GM21526 (cell line): Measurements from ENCODE around the gene DYDC1.
"Not testable (repeated sequence)": the region's sequence is repeated elsewhere in the genome, so short reads cannot be mapped to it uniquely, and the experiment has no call there.

Source experiments
- ATAC-seq: cut with Tn5 transposase; IDR thresholded peaks from one replicate; pipeline ENCODE4 v1.9.1; 2021; ENCODE audit warnings: moderate library complexity; ENCODE audit not compliant: unreplicated experiment, low FRiP score

Gene DYDC1

DNA sequence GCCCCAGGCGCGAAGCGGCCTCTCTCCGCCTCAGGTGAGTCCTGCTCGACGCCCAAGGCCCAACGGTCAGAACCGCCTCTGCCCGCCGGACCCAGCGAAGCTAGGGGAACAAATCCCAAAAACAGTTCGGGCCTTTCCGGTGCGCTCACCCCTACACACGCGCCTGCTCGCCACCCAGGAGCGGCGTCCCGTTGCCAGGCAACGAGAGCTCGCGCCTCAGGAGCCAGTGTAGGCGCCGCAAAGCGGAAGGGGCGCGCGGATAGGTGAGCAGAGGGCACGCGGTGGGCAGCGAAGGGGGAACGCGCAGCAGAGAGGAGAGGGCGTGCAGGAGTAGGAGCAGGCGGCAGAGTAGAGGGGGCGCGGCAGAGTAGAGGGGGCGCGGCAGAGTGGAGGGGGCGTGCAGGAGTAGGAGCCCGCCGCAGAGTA lies at the start of gene DYDC1, which contains the start of gene DYDC2:
Gene DYDC1 (minus strand): TSS at position 193 of the 426 bp plus-strand sequence. CDS start 4,154 bp downstream, outside the sequence.
Gene DYDC2 (plus strand): TSS at position 219 of the 426 bp plus-strand sequence. CDS start 5,663 bp downstream, outside the sequence.
- peak; percentile 62 for ATAC-seq

DNA sequence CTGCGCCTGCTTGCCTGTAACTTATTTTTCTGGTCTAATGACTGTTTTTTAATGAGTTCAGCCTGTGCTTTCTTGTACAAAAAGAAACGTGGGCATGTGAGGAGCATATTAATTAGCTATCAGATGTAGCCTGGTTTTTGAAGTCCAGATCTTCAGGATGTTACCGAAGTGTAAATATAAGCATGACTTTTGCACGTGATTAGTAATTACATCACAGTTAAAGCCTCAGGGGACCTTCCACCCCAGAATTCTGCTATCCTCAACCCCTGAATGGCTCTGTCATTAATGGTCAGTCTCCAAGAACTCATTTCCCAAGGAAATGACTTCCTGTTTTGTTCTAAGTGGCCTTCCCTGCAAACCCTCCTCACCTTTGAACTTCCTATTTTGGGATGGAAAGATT lies 49.6 kb upstream of the DYDC1 start:
- ATAC-seq, result no peak

DNA sequence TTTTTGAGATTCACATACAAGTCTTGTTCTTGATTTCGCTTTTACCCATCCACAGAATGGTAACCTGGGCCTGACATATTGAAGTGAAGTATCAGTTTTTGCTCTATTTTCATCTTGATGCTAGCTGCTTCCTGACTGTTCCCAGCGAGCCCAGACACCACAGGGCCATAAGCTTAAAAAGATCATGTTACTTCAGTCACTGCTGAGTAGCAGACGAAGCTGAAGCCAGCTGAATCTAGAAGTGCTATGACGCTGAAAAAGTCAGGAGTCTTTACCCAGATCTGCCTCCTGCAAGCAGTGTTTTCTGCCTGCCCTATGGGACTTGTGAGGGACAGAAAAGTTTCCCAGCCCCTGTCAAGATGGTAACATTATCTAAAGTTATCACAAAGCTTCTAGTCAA lies 49.1 kb upstream of the DYDC1 start:
- no peak for ATAC-seq

DNA sequence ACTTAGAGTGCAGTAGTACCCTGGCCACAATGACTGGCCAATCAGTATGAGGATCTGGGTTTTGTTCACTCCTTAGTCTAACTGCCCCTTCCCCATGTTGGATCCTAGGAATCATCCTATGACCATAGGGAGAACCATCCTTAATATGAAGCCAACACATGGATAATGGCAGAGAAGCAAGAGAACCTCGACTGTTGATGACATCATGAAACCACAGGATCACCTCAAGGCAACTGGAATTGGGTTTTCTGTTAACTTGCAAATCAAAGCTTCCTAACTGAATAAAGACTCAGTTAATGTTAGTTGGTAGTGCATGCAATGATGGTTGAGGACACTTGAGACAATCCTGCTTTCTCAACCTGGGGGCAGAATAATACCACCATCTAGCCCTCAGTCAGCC lies 48.5 kb upstream of the DYDC1 start:
- no peak for ATAC-seq

DNA sequence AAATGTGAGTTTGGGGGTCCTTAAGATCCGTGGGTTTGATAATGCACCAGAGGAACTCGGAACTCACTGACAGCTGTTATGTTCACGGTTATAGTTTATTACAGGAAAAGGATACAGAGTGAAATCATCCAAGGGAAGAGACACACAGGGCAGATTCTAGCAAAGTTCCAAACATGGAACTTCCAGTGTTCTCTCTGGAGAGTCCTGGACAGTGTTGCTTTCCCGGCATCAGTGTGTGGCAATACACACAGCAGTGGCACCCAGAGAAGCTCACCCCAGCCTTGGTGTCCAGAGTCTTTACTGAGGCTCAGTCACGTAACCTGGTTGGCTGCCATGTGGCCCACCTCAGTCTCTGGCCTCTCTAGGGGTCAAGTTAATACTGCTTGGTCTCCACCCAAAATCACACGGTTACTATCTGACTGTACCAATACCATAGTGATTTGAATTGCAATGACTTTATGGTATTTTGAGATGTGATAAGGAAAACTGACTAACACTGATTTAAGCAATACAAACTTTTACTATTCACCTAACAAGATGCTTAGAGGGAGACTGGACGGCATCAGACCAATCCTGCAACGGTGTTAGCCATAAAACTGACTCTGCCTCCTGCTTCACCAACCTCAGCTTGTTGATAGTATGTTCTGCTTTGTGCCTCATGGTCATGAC lies 43.7 kb upstream of the DYDC1 start:
- no peak for ATAC-seq

DNA sequence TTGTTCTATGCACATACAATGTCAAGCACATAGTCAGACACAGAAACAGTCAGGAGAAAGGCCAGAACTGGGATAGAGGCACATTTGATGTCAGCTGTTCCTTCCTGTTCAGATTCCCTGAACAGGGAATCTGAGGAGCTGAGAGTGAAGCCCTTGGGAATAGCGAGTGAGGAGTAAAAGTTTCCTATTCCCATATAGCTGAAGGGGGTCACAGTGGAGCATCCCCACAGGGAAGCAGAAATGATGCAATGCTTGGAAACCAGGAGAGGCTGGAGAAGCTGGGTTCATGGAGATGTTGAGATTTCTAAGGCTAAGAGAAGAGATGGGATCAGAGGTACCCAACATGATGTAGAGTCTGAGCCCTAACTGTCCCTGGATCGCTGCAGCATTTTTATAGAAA lies 40.5 kb upstream of the DYDC1 start:
- ATAC-seq, result no peak

DNA sequence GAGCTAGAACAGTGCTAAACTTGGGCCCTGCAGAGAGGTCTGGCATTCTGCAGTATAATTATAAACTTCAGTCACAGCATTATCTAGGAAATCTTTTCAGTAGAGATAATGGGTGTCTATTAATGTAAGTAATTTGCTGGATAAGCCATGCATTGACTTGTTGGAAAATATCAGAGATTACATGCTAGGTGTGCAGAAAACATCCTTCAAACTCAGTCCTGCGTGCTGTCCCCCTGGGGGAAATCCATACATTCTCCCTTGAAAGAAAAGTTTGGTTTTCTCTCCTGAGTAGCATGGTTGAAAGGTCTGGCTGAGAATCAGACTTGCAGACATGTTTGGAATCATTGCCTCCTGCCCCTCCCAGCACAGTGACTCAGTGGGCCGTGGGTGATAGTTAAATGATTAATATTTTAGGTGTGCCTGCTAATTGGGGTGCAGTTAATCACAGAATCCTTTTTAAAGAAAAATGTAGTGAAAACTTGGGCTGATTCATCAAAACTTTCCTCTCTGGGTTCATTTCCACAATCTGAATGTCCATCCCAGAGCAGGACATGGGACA lies 37.9 kb upstream of the DYDC1 start:
- ATAC-seq, result no peak

DNA sequence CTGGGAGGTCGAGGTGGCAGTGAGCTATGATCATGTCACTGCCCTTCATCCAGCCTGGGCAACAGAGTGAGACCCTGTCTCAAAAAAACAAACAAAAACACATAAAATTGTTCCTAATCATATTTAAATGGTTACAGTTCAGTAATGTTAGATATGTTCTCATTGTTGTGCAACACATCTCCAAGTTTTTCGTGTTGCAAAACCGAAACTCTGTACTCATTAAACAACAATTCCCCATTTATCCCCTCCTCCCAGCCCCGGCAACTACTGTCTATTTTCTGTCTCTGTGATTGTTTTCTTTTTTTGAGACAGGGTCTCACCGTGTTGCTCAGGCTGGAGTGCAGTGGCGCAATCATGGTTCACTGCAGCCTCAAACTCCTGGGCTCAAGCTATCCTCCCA lies 35.7 kb upstream of the DYDC1 start:
- ATAC-seq, result no peak

DNA sequence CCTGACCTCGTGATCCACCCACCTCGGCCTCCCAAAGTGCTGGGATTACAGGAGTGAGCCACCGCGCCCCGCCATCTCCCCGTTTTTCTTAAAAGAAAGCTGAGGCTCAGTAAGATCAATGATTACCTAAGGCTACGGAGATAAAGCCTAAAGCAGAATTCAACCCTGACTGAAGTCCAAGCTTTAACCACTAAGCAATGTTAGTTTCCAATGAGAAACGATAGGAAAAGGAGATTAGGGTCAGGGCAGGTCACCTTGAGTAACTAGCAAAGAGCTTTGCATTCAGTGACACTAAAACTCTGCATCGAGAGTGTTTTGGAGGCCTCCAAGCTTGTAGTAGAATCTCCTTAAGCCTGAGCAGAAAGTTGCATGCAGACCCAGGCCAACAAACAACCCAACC lies 34.2 kb upstream of the DYDC1 start:
- ATAC-seq, result no peak

DNA sequence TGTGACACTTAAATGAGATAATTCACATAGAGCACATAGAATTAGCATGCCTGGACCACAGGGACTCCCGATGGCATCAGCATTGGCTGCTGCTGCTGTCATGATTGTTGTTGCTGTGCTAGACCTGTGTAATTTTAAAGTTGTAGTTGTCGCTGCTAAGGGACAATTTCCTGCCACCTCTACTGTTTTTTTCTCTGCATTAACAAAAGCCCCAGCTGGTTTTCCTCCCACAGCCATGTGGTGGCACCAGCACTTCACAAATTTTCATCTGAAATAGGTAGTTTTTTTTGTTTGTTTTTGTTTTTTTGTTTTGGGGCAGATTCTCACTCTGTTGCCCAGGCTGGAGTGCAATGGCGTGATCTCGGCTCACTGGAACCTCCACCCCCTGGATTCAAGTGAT lies 26.4 kb upstream of the DYDC1 start:
- ATAC-seq, result peak; percentile 75

DNA sequence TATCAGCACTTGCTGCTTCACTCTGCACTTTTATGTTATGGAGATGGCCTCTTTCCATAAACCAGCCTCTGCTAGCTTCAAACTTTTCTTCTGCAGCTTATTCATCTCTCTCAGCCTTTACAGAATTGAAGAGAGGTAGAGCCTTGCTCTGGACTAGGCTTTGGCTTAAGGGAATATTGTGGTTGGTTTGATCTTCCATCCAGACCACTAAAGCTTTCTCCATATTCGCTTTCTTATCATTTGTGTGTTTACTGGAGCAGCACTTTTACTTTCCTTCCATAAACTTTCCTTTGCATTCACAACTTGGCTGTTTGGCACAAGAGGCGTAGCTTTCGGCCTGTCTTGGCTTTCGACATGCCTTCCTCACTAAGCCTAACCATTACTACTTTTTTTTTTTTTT lies 23.6 kb upstream of the DYDC1 start:
- ATAC-seq, result no peak

DNA sequence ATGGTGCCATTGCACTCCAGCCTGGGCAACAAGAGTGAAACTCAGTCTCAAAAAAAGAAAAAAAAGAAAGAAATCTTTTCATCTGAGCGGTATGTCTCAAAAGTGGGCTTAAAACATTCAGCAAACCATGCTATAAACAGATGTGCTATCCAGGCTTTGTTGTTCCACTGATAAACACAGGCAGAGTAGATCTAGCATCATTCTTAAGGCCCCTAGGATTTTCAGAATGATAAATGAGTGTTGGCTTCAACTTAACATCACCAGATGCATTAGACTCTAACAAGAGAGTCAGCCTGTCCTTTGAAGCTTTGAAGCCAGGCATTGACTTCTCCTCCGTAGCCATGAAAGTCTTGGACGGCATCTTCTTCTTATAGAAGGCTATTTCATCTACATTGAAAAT lies 23.1 kb upstream of the DYDC1 start:
- no peak for ATAC-seq

DNA sequence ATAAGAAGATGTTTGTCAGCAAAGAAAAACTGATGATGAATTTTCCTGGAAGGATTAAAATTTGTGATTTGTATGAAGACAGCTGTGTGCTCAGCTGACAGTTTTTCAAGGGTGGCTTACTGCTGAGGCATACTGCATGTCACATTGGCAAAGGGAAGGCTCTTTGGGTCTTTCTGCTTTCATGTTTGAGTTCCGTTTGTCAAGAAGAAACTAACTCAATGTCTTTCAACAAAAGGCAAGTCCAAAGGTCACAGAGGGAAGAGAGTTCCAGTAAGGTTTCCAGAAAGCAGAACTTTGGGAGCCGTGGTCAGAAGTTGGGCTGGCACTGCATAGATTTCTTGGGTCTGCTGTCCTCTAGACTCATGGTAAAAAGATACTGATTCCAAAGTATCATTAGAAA lies 16.9 kb upstream of the DYDC1 start:
- no peak for ATAC-seq

DNA sequence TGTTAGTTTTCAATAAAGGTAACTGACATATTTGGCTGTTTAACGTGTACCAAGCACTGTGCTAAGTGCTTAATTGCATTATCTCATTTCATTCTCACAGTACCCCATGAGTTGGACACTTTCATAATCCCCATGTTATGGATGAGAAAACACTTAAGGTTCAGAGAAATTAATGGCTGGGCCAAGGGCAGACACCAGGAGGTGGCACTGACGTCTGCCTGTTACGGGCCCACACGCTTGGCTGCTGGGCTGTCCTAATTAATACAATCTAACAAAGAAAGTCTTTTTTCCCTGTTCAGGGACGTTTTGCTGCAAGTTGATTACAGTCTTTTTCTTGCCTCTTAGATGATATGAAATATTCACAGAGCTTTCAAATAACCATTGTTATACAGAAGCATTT lies 16.1 kb upstream of the DYDC1 start:
- ATAC-seq, result no peak

DNA sequence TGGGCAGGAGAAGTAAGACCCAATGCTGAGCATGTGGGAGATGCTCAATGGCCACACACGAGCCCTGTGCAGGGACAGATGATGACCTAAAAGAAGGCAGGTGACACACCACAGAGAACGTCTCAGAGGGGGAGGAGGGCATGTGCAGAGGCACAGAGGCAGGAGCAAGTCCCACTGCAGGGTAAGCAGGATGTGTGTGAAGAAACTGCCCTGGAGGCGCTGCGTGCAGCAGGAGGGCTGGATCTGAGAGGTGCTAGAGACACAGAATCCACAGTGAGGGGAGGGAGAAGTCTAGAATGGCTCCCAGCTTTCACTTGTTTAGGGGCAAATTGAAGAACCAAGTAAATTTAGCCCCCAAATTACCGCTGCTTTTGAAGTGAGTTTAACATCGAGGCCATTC lies 14.9 kb upstream of the DYDC1 start:
- ATAC-seq, result no peak

DNA sequence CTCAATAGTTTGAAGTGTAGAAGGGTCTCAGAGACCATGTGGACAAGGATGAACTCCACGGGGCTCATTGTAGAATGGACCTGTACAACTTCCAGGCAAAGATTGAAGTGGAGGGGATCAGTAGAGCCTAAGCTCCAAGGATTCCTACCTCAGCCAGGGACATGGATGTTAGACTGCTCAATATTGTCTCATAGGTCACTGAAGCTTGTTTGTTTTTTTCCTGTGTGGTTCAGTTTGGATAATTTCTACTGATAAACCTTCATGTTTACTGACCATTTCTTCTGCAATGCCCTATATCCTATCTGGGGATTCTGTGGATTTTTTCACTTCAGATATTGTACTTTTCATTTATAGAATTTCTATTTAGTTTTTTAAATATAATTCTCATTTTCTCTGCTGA lies 9.0 kb upstream of the DYDC1 start:
- no peak for ATAC-seq

DNA sequence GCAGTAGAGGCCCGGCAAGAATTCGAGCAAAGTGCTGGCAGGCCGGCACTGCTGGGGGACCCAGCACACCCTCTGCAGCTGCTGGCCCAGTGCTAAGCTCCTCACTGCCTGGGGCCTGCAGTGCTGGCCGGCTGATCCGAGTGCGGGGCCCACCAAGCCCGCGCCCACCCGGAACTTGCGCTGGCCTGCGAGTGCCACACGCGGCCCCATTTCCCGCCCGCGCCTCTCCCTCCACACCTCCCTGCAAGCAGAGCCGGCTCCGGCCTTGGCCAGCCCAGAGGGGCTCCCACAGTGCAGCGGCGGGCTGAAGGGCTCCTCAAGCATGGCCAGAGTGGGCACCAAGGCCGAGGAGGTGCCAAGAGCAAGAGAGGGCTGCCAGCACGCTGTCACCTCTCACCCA lies 3.1 kb upstream of the DYDC1 start:
- no peak for ATAC-seq

DNA sequence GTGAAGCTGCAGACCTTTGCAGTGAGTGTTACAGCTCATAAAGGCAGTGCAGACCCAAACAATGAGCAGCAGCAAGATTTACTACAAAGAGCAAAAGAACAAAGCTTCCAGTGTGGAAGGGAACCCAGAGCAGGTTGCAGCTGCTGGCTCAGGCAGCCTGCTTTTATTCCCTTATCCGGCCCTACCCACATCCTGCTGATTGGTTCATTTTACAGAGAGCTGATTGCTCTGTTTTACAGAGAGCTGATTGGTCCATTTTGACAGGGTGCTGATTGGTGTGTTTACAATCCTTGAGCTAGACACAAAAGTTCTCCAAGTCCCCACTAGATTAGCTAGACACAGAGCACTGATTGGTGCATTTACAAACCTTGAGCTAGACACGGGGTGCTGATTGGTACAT lies 2.4 kb upstream of the DYDC1 start:
- not testable (repeated sequence) for ATAC-seq

DNA sequence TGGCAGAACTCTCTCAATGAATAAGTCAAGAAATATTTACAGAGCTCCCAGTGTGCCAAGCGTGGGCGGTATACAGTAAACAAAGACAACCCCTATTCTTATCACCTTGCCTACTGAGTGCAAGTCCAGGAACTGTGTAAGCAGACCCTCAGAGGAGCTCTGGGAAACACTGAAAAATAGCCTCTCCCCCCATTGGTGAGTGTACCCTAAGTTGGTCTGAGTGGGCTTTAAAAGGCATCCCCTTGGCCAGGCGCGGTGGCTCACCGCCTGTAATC lies 1.2 kb upstream of the DYDC1 start:
- no peak for ATAC-seq

DNA sequence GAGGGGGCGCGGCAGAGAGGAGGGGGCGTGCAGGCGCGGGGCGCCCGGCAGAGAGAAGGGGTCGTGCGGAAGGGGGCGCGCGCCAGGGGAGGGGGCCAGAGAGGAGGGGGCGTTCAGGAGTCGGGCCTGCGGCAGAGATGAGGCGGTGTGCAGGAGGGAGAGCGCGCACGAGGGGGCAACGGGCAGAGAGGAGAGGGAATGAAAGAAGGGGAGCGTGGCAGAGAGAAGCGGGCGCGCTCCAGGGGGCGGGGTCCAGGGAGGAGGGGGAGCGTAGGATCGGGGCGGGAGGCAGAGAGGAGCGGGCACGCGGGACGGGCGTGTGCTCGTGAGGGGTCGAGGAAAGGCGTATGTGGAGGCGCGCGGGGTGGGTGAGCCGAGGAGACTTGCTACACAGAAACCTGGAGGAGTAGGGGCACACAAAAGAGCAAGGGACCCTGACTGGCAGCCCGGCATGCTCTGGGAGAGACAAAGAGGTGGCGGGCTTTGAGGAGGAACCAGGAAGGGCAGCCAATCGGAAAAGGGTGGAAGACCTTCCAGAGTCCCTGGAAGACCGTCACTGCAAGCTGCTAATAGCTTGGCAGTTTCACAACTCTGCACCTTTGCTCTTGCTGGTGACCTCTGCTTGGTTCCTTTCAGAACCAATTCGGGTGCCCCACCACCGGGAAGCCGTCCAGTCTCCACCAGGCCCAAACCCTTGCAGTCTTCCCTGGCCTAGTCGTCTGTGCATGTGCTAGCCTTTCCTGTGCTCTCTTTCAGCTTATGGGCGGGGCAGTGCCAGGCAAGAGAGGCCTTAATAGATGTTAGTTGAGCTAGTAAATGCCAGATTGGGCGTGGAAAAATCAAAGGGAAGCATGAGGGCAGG lies 665 bp upstream of the DYDC1 start:
- no peak for ATAC-seq

DNA sequence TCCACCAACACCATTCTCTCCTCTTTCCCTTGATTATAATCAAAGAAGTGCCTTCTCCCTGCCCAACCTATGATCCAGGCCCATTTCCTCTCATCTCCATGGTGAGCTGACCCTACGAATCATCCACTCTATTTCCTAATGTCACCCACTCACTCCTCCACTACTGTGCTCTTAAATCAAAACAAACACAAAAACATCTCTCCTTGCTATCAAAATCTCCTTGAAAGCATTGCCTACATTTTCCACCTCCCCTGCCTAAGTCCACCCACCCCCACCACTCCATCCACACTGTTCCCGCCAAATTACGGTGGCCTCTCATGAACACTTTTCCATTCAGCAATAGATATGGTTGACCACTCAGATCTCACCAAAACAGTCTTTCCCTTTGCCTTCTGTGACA lies 5.3 kb downstream of the DYDC1 start:
- no peak for ATAC-seq

DNA sequence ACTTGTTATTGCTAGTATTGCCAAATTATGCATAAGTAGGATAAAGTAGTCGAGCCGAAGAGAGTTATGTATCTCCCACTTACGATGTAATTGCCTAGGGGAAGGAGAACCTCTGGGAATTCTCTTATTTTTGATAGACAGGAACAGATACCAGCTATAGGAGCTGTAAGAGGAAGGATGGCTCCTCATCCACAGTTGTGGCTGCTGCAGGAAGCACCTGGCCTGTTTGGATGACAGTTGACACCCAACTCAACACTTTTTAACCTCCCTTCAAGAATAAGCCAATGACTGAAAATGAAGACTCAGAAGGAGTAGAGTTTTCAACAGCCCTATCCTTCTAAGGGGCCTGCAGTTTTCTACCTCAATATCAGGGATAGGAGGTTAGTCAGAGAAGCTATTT lies 6.3 kb downstream of the DYDC1 start:
- ATAC-seq, result no peak
